Mammary epithelial cell (primary cell): Measurements from ENCODE around the gene MTMR11.

Experiments
- CTCF ChIP-seq, 2 donors: IDR thresholded peaks in 1 of 2; conservative IDR thresholded peaks in 1 of 2; 2 replicates each; pipeline ENCODE4 v1.5.1; 2011 to 2012; ENCODE audit warnings: inconsistent platforms in 2 of 2, low read length in 2 of 2, mild to moderate bottlenecking in 2 of 2, control low read depth in 1 of 2, low read depth in 1 of 2; ENCODE audit not compliant: insufficient read depth in 1 of 2; ENCODE audit errors: extremely low read depth in 1 of 2
- EZH2 ChIP-seq: IDR thresholded peaks from 2 replicates; pipeline ENCODE4 v1.6.1; 2012; ENCODE audit warnings: low read length, inconsistent platforms, borderline replicate concordance

GRCh38 chr1:149885339-149886120 is 51.1 kb downstream of the MTMR11 start:
- no peak for TF ChIP-seq CTCF (conservative IDR thresholded peaks at IDR 0.05 in 1 of 2, IDR thresholded peaks at IDR 0.05 in 1 of 2; ENCODE audit: extremely low read depth in 1 of 2, insufficient read depth in 1 of 2, low read depth in 1 of 2, low read length in 2 of 2)
- no peak for TF ChIP-seq EZH2
